HepG2 (cell line): Measurements from ENCODE around the gene CEBPB. TPM values are rescaled to one million over a fixed set of nuclear protein-coding genes. Genes with fewer than 3 reads are reported as not detected.

Source experiments
- ATAC-seq: fragments of 200-7000 bp; cut with Tn5 transposase; 3 replicates; pipeline ENCODE4 v1.9.1; 2020; ENCODE audit warnings: mild to moderate bottlenecking, moderate library complexity
- BruUV-seq: library from RNA; stranded (reverse); fragments of 400-500 nt; replicated peaks from 2 replicates; lab custom pipeline; 2021; lab: Mats Ljungman, UMichigan
- CTCF ChIA-PET: fragments of 300-600 bp; formaldehyde crosslinking; extraction: SDS; loops from one replicate; lab custom pipeline; 2021; ENCODE audit warnings: low total read pairs, inconsistent platforms, low intra/inter-chr PET ratio; lab: Yijun Ruan, JAX
- POLR2A ChIA-PET: fragments of 350-600 bp; sonication (Branson Sonifier 250); formaldehyde crosslinking; loops from one replicate; lab custom pipeline; 2020; ENCODE audit warnings: antibody characterized with exemption, inconsistent platforms; lab: Yijun Ruan, JAX
- DNase-seq: peaks from one replicate; pipeline ENCODE4 v3.0.0-alpha.2; 2015; ENCODE audit warnings: low spot score
- FAIRE-seq: peaks from 3 replicates; lab custom pipeline; 2011; peaks lifted over from hg19 to GRCh38; lab: Jason Lieb, UNC
- H2AFZ ChIP-seq: one replicate; pipeline ENCODE4 v1.6.1; 2011; ENCODE audit warnings: low read length, inconsistent platforms
- H3K27ac ChIP-seq: fragments of 300-600 bp; 3 replicates; pipeline ENCODE4 v1.8.0; 2011; ENCODE audit warnings: mixed run types, mild to moderate bottlenecking, mixed read lengths, low read length, inconsistent platforms; ENCODE audit not compliant: insufficient read depth; ENCODE audit errors: extremely low read length
- H3K27me3 ChIP-seq, 2 experiments: fragments of 200-600 bp in 1 of 2; 2 replicates in 1 of 2; 3 replicates in 1 of 2; pipeline versions ENCODE4 v1.6.0 to v1.8.0; 2011; ENCODE audit warnings: low read length in 2 of 2, mild to moderate bottlenecking in 2 of 2, moderate library complexity in 2 of 2, inconsistent platforms in 1 of 2; ENCODE audit not compliant: insufficient read depth in 2 of 2, control insufficient read depth in 1 of 2
- H3K36me3 ChIP-seq, 2 experiments: fragments of 200-600 bp in 1 of 2; replicated peaks in 1 of 2; 2 replicates in 1 of 2; 3 replicates in 1 of 2; pipeline versions ENCODE4 v1.5.1 to v1.8.0; 2011; ENCODE audit warnings: low read length in 2 of 2, inconsistent platforms in 1 of 2; ENCODE audit not compliant: insufficient read depth in 2 of 2, control insufficient read depth in 1 of 2
- H3K4me1 ChIP-seq: 2 replicates; pipeline ENCODE4 v1.5.1; 2012; ENCODE audit warnings: low read length, inconsistent platforms; ENCODE audit not compliant: insufficient read depth
- H3K4me2 ChIP-seq: 2 replicates; pipeline ENCODE4 v1.6.0; 2011; ENCODE audit warnings: low read depth, low read length, inconsistent platforms
- H3K4me3 ChIP-seq, 3 experiments: fragments of 200-600 bp in 1 of 3; sonication (generic), shearing (Covaris generic) in 1 of 3; replicated peaks in 1 of 3; 2 replicates each; pipeline ENCODE4 v1.5.1; 2011 to 2016; ENCODE audit warnings: low read length in 3 of 3, inconsistent platforms in 2 of 3, low read depth in 2 of 3, mild to moderate bottlenecking in 2 of 3, control low read depth in 1 of 3, mixed read lengths in 1 of 3; ENCODE audit not compliant: insufficient read depth in 1 of 3
- H3K79me2 ChIP-seq: one replicate; pipeline ENCODE4 v1.6.1; 2011; ENCODE audit warnings: low read length, inconsistent platforms; ENCODE audit not compliant: insufficient read depth
- H3K9ac ChIP-seq: 2 replicates; pipeline ENCODE4 v1.6.0; 2011; ENCODE audit warnings: mild to moderate bottlenecking, low read depth, low read length, inconsistent platforms; ENCODE audit not compliant: insufficient read depth
- H3K9me3 ChIP-seq: 2 replicates; pipeline ENCODE4 v1.5.1; 2012; ENCODE audit warnings: mild to moderate bottlenecking, low read length
- H4K20me1 ChIP-seq: 2 replicates; pipeline ENCODE4 v1.6.0; 2011; ENCODE audit warnings: inconsistent platforms, mild to moderate bottlenecking, low read length, moderate library complexity; ENCODE audit not compliant: insufficient read depth
- ZNF446 ChIP-seq: sonication (generic); formaldehyde crosslinking; IDR thresholded peaks from 2 replicates; pipeline ENCODE4 v1.5.0; 2020; ENCODE audit warnings: mild to moderate bottlenecking, missing genetic modification reagents
- ZNF792 ChIP-seq: IDR thresholded peaks from 2 replicates; pipeline ENCODE4 v1.6.1; 2016
- WGBS: methylation state at CpG from one replicate; pipeline ENCODE4 v1.1.6; 2017; ENCODE audit warnings: low lambda C conversion rate; 5-methylcytosine and 5-hydroxymethylcytosine counted together
- in situ Hi-C: cut with HindIII; loops from 2 replicates; pipeline ENCODE4 v1.10.0; 2017; ENCODE audit warnings: low pct_unique_long_range_greater_than_20kb; ENCODE audit not compliant: extremely low pct_ligation_motif_present
- intact Hi-C: fragments of 100-400 bp; cut with micrococcal nuclease; formaldehyde crosslinking; loops from one replicate; pipeline ENCODE4 v1.10.0; 2022; ENCODE audit not compliant: unreplicated experiment
- polyA plus RNA-seq, 8 experiments: library from polyadenylated mRNA; depleted of rRNA in 3 of 8; stranded (reverse) in 7 of 8; unstranded in 1 of 8; fragments of >200 nt; fragmentation: Illumina TruSeq in 4 of 8; extraction: Trizol in 4 of 8; gene quantifications; 2 replicates each; pipeline versions ENCODE4 v1.2.1 to v1.2.3, GENCODE V29; 2011 to 2016; ENCODE audit warnings: low read depth in 4 of 8, missing spikeins in 1 of 8, mixed read lengths in 1 of 8; ENCODE audit not compliant: insufficient read depth in 1 of 8
- total RNA-seq, 5 experiments: library from RNA; depleted of rRNA; stranded (reverse); fragments of >200 nt; fragmentation: Illumina TruSeq; extraction: Trizol; gene quantifications; 2 replicates each; pipeline ENCODE4 v1.2.3, GENCODE V29; 2016; ENCODE audit warnings: low read depth in 1 of 5
- TF ChIP-seq, protein P1 (sequence below): sonication (generic); formaldehyde crosslinking; IDR thresholded peaks from 2 replicates; pipeline ENCODE4 v1.8.1; 2022; ENCODE audit warnings: mild to moderate bottlenecking, missing genetic modification reagents
- TF ChIP-seq, protein P2 (sequence below): sonication (generic); formaldehyde crosslinking; IDR thresholded peaks from 2 replicates; pipeline ENCODE4 v1.5.1; 2020; ENCODE audit warnings: missing genetic modification reagents, mild to moderate bottlenecking, borderline replicate concordance
- TF ChIP-seq, protein P3 (sequence below): fragments of 450-650 bp; IDR thresholded peaks from 2 replicates; pipeline ENCODE4 v1.6.1; 2017
- TF ChIP-seq, protein P4 (sequence below): sonication (generic); formaldehyde crosslinking; IDR thresholded peaks from 2 replicates; pipeline ENCODE4 v1.4.0; 2020; ENCODE audit warnings: low read depth, mild to moderate bottlenecking, missing genetic modification reagents
- TF ChIP-seq, protein P5 (sequence below): sonication (generic); formaldehyde crosslinking; IDR thresholded peaks from 2 replicates; pipeline ENCODE4 v1.8.0; 2022; ENCODE audit warnings: mild to moderate bottlenecking, missing genetic modification reagents; ENCODE audit not compliant: insufficient replicate concordance

Gene CEBPB
- total and polyA plus RNA-seq, 2 of the 13 experiments (the other 11 are each of a cell fraction or from before 2014, with no cell fraction given) = 18.5 to 28.2 TPM

DNA sequence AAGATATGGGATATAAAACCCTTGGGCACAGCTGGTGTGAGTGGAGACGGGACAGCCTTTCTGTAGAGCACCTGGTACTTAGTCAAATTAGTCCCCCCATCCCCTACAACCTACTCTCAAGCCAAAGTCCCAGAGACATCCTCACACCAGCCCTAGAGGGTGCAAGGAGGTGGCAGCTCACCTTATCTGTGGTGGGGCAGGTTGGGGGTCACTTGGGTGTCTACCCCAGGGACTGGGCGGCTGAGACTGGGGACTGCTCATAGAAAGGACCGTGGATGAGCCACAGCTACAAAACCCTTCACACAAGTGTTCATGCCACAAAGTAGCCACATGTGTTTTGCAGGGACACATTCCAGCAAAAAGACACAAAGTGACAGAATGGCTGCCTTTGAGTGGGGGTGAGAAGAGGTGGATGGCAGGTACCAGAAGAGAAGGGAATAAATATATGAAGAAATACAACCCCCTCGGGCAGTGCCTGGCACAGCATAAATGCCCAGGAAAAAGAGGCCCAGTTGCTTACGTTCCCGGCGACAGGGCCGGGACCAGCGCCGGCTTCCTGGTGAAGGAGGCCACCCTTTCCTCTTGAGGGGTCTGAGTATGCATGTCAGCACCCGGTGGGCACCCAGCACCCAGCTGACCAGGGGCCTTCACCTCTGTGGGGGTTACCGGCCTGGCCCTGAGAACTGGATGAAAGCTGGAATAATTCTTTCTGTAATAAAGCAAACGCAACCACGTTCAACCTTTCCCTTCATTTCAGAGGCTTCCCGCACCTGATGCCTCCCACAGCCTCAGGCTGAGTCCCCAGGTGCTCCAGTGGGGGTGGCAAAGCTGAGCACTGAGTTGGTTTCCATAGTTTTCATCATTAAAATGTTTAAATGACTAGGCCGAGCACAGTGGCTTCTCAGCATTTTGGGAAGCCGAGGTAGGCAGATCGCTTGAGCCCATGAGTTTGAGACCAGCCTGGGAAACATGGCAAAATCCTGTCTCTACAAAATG is 14.4 kb upstream of the CEBPB start:
- WGBS = 96% methylated on average over 18 of the region's 18 CpGs
- no peak overlapping the region for H3K9ac ChIP-seq
- no peak overlapping the region for H3K27ac ChIP-seq
- TF ChIP-seq, protein P1, sequence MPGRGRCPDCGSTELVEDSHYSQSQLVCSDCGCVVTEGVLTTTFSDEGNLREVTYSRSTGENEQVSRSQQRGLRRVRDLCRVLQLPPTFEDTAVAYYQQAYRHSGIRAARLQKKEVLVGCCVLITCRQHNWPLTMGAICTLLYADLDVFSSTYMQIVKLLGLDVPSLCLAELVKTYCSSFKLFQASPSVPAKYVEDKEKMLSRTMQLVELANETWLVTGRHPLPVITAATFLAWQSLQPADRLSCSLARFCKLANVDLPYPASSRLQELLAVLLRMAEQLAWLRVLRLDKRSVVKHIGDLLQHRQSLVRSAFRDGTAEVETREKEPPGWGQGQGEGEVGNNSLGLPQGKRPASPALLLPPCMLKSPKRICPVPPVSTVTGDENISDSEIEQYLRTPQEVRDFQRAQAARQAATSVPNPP = no peak
- no peak for TF ChIP-seq ZNF446 (CRISPR knock-in tag)
- TF ChIP-seq, protein P2, sequence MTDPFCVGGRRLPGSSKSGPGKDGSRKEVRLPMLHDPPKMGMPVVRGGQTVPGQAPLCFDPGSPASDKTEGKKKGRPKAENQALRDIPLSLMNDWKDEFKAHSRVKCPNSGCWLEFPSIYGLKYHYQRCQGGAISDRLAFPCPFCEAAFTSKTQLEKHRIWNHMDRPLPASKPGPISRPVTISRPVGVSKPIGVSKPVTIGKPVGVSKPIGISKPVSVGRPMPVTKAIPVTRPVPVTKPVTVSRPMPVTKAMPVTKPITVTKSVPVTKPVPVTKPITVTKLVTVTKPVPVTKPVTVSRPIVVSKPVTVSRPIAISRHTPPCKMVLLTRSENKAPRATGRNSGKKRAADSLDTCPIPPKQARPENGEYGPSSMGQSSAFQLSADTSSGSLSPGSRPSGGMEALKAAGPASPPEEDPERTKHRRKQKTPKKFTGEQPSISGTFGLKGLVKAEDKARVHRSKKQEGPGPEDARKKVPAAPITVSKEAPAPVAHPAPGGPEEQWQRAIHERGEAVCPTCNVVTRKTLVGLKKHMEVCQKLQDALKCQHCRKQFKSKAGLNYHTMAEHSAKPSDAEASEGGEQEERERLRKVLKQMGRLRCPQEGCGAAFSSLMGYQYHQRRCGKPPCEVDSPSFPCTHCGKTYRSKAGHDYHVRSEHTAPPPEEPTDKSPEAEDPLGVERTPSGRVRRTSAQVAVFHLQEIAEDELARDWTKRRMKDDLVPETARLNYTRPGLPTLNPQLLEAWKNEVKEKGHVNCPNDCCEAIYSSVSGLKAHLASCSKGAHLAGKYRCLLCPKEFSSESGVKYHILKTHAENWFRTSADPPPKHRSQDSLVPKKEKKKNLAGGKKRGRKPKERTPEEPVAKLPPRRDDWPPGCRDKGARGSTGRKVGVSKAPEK = no peak
- TF ChIP-seq, protein P3, sequence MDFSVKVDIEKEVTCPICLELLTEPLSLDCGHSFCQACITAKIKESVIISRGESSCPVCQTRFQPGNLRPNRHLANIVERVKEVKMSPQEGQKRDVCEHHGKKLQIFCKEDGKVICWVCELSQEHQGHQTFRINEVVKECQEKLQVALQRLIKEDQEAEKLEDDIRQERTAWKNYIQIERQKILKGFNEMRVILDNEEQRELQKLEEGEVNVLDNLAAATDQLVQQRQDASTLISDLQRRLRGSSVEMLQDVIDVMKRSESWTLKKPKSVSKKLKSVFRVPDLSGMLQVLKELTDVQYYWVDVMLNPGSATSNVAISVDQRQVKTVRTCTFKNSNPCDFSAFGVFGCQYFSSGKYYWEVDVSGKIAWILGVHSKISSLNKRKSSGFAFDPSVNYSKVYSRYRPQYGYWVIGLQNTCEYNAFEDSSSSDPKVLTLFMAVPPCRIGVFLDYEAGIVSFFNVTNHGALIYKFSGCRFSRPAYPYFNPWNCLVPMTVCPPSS = no peak
- TF ChIP-seq ZNF792 (CRISPR knock-in tag) = no peak
- TF ChIP-seq, protein P4, sequence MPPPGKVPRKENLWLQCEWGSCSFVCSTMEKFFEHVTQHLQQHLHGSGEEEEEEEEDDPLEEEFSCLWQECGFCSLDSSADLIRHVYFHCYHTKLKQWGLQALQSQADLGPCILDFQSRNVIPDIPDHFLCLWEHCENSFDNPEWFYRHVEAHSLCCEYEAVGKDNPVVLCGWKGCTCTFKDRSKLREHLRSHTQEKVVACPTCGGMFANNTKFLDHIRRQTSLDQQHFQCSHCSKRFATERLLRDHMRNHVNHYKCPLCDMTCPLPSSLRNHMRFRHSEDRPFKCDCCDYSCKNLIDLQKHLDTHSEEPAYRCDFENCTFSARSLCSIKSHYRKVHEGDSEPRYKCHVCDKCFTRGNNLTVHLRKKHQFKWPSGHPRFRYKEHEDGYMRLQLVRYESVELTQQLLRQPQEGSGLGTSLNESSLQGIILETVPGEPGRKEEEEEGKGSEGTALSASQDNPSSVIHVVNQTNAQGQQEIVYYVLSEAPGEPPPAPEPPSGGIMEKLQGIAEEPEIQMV (CRISPR knock-in tag) = no peak
- TF ChIP-seq, protein P5, sequence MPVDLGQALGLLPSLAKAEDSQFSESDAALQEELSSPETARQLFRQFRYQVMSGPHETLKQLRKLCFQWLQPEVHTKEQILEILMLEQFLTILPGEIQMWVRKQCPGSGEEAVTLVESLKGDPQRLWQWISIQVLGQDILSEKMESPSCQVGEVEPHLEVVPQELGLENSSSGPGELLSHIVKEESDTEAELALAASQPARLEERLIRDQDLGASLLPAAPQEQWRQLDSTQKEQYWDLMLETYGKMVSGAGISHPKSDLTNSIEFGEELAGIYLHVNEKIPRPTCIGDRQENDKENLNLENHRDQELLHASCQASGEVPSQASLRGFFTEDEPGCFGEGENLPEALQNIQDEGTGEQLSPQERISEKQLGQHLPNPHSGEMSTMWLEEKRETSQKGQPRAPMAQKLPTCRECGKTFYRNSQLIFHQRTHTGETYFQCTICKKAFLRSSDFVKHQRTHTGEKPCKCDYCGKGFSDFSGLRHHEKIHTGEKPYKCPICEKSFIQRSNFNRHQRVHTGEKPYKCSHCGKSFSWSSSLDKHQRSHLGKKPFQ = no peak
- TF ChIP-seq, all 625 proteins: peak for 0
- FAIRE-seq (no peak), ATAC-seq (no peak), DNase-seq (no peak)
- BruUV-seq = no TSS peak
- H3K9me3 ChIP-seq = no peaks in the 10 kb centered on the region
- in situ Hi-C loops = no loop called here
- ChIA-PET CTCF (interaction anchor here (1.6 kb wide), 1 partner anchor 55 kb away, joined by 4 read pairs; no protein-coding TSS in a partner anchor), POLR2A (interaction anchor here (1.2 to 2.3 kb wide), 4 partner anchors 11 to 63 kb away, joined by 3 to 6 read pairs (median 4); no protein-coding TSS in a partner anchor)
- no peaks in the 10 kb centered on the region for H4K20me1 ChIP-seq
- H3K4me3 ChIP-seq = no peak overlapping the region
- intact Hi-C loops = no loop called here
- peaks cover 23% of the 10 kb centered on the region for H3K79me2 ChIP-seq
- H3K27me3 ChIP-seq = no peaks in the 10 kb centered on the region; a peak in 1 of 5 replicates
- no peak overlapping the region for H2AFZ ChIP-seq
- H3K4me1 ChIP-seq = peaks cover 35% of the 10 kb centered on the region
- no peak overlapping the region for H3K4me2 ChIP-seq
- no peaks in the 10 kb centered on the region for H3K36me3 ChIP-seq
